Loucy (cell line): ENCODE data around the gene SYT6.

Source experiments
- EZH2phosphoT487 ChIP-seq: fragments of 200-600 bp; IDR thresholded peaks from 2 replicates; pipeline ENCODE4 v1.6.1; 2018; ENCODE audit warnings: antibody characterized with exemption, mild to moderate bottlenecking, moderate library complexity, borderline replicate concordance
- TF ChIP-seq, protein P1 (sequence below): fragments of 200-600 bp; sonication (generic); conservative IDR thresholded peaks from 2 replicates; pipeline ENCODE4 v1.5.1; 2014; ENCODE audit warnings: mild to moderate bottlenecking, antibody characterized with exemption, low read length

DNA sequence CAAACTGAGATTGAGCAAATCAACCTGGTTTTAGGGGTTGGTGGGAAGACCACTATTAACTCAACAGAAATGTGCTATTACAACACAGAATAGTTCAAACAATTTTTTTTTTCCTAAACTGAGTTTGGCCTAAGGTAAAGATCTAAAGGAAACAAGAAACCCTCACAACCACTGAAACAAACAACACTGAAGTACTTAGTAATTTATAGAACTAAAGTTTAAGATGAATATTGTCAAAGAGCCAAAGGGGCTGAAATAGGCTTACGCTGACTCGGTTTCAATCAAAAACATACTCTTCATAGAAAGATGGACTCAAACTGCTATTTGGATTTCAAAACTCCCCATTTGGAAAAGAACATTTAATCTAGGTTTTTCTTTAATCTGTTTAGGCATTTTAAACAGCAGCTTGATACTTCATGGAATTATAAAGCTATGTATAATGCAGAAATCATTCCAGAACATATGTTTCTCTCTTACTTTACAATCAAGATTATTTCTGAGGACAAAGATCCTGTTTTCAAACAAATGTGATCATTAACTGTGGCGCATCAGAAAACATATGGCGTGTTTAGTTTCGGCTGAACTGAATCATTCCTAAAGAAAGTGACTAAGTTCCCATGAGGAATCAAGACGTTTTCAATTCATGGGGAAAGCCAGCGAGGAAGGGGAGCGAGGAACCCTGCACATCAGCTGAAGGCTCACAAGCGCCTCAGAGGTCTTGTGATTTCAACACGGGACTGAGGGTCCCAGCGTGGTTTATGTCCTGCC, 62.7 kb downstream of the SYT6 start:
- TF ChIP-seq, protein P1, sequence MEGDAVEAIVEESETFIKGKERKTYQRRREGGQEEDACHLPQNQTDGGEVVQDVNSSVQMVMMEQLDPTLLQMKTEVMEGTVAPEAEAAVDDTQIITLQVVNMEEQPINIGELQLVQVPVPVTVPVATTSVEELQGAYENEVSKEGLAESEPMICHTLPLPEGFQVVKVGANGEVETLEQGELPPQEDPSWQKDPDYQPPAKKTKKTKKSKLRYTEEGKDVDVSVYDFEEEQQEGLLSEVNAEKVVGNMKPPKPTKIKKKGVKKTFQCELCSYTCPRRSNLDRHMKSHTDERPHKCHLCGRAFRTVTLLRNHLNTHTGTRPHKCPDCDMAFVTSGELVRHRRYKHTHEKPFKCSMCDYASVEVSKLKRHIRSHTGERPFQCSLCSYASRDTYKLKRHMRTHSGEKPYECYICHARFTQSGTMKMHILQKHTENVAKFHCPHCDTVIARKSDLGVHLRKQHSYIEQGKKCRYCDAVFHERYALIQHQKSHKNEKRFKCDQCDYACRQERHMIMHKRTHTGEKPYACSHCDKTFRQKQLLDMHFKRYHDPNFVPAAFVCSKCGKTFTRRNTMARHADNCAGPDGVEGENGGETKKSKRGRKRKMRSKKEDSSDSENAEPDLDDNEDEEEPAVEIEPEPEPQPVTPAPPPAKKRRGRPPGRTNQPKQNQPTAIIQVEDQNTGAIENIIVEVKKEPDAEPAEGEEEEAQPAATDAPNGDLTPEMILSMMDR, result no peak
- TF ChIP-seq EZH2phosphoT487, result no peak
